ENCODE data around the gene SLC17A7.
A peak's percentile ranks its signal among the peaks of the same experiment; 100 is the strongest.

The SLC17A7 gene

GRCh38 chr19:49411681-49412326 is 29.5 kb downstream of the SLC17A7 start:
- DNase-seq (ENCODE audit: low read depth in 2 of 2, low spot score in 1 of 2): no peak

- no peak for DNase-seq (ENCODE audit: low read depth in 2 of 2, low spot score in 1 of 2)
Measured at GRCh38 chr19:49409441-49410029, 31.8 kb downstream of the SLC17A7 start.

GRCh38 chr19:49408816-49409440 is 32.4 kb downstream of the SLC17A7 start:
- no peak for DNase-seq (ENCODE audit: low read depth in 2 of 2, low spot score in 1 of 2)

GRCh38 chr19:49407482-49408015 is 33.8 kb downstream of the SLC17A7 start:
- DNase-seq (ENCODE audit: low read depth in 2 of 2, low spot score in 1 of 2): no peak

- no peak for DNase-seq (ENCODE audit: low read depth in 2 of 2, low spot score in 1 of 2)
Measured at GRCh38 chr19:49407079-49407478, 34.2 kb downstream of the SLC17A7 start.

GRCh38 chr19:49403404-49404187 is 37.7 kb downstream of the SLC17A7 start:
- no peak for DNase-seq (ENCODE audit: low read depth in 2 of 2, low spot score in 1 of 2)

- no peak for DNase-seq (ENCODE audit: low read depth in 2 of 2, low spot score in 1 of 2)
Measured at GRCh38 chr19:49400029-49400428, 41.3 kb downstream of the SLC17A7 start.

- no peak for DNase-seq (ENCODE audit: low read depth in 2 of 2, low spot score in 1 of 2)
Measured at GRCh38 chr19:49398931-49399330, 42.4 kb downstream of the SLC17A7 start.

- DNase-seq (ENCODE audit: low read depth in 2 of 2, low spot score in 1 of 2): no peak
Measured at GRCh38 chr19:49398001-49398615, 43.2 kb downstream of the SLC17A7 start.

GRCh38 chr19:49396738-49397505 is 44.4 kb downstream of the SLC17A7 start:
- DNase-seq (ENCODE audit: low read depth in 2 of 2, low spot score in 1 of 2): no peak

GRCh38 chr19:49395581-49396407 is 45.5 kb downstream of the SLC17A7 start:
- no peak for DNase-seq (ENCODE audit: low read depth in 2 of 2, low spot score in 1 of 2)

- no peak for DNase-seq (ENCODE audit: low read depth in 2 of 2, low spot score in 1 of 2)
Measured at GRCh38 chr19:49393881-49394280, 47.4 kb downstream of the SLC17A7 start.

- peak; percentile 56 to 58 for DNase-seq (ENCODE audit: low read depth in 2 of 2, low spot score in 1 of 2)
Measured at GRCh38 chr19:49391581-49392399, 49.5 kb downstream of the SLC17A7 start.

GRCh38 chr19:49390929-49391359 is 50.4 kb downstream of the SLC17A7 start:
- DNase-seq (ENCODE audit: low read depth in 2 of 2, low spot score in 1 of 2): no peak

- no peak for DNase-seq (ENCODE audit: low read depth in 2 of 2, low spot score in 1 of 2)
Measured at GRCh38 chr19:49390131-49390928, 51.0 kb downstream of the SLC17A7 start.

GRCh38 chr19:49389406-49389805 is 51.9 kb downstream of the SLC17A7 start:
- DNase-seq (ENCODE audit: low read depth in 2 of 2, low spot score in 1 of 2): no peak

GRCh38 chr19:49387936-49388372 is 53.4 kb downstream of the SLC17A7 start, which contains the start of gene KASH5:
Gene KASH5, plus strand, starts transcription at chr19:49388249. Its CDS starts 2,635 bp downstream, at chr19:49390884.
- peak; percentile 72 to 76 for DNase-seq (ENCODE audit: low read depth in 2 of 2, low spot score in 1 of 2)

GRCh38 chr19:49383599-49383998 is 57.7 kb downstream of the SLC17A7 start:
- no peak for DNase-seq (ENCODE audit: low read depth in 2 of 2, low spot score in 1 of 2)
